ENCODE results near the gene KRT6B.
"Not testable (repeated sequence)": the region's sequence is repeated elsewhere in the genome, so short reads cannot be mapped to it uniquely, and the experiment has no call there.

The KRT6B gene

GRCh38 chr12:52464897-52465296, 13.0 kb upstream of the KRT6B start:
- no peak for DNase-seq

GRCh38 chr12:52461693-52462092, 9.7 kb upstream of the KRT6B start:
- no peak for DNase-seq

- DNase-seq = no peak
Measured at GRCh38 chr12:52458861-52459260, 6.9 kb upstream of the KRT6B start.

DNA sequence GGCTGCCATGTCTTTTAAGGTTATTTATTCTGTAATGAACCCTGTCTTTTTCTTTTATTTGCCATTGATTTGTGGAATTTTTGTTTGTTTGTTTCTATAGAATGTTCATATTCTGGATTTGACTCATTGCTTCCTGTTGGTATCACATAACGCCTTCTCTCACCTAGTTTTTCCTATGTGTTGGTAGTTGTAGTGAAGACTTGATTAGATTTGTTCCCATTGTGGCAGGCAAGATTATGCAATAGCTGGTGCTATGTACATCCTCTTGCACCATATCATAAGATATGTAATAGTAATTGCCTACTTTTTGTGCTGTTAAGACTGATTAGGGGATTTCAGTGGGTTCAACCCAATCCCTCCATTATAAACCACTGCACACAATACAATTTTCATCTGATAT, 3.9 kb upstream of the KRT6B start:
- DNase-seq = no peak

- no peak for DNase-seq
Measured at GRCh38 chr12:52454411-52455201, 2.7 kb upstream of the KRT6B start.

- no peak for DNase-seq
Measured at GRCh38 chr12:52448228-52448627, 3.7 kb downstream of the KRT6B start.

- not testable (repeated sequence) for DNase-seq
Measured at GRCh38 chr12:52447196-52447595, 4.8 kb downstream of the KRT6B start.

DNA sequence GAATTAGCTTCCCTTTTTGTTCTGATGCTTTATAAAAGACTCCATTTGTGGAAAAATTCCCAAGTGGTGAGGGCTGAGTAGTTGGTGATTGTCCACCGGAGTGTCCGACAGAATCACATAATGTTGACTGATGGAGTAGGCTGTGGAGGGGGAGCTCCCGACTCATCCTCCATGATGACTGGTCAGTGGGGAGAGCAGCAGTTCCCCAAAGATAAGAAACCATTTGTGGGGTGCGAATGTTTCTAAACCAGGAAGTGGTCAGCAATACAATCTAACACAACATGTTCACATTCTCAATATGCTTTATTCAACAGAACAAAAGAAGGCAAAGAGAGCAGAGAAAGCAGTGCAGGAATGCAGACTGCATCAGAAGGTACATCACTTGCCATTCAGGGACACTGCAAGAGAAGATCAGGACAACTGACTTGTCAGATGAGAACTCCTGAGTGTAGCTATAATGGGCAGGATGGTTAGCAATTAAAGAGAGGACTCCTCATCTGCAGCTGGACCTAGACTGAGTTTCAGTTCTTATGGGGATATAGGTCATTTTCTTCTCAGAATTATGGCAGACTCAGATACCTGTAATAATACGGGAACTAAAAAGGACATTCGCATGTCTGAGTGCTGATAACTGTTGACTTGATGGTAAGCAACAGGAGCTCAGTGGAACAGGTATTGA, 5.4 kb downstream of the KRT6B start:
- no peak for DNase-seq

DNA sequence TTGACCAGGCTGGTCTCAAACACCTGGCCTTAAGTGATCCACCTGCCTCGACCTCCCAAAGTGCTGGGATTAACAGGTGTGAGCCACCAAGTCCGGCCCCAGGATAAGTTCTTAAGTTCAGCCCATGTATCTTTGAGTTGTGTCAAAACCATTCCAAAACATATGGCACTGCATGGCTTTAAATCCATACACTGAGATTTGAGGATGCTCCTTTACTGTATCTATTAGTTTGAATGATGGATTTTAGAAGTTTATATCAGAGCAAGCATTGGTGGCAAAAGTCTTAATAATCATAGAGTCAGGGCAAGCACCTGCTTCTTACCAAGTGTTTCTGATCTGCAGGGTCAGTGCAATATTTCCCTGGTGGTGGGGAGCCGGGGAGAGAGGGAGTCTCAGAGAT, 6.1 kb downstream of the KRT6B start:
- no peak for DNase-seq

DNA sequence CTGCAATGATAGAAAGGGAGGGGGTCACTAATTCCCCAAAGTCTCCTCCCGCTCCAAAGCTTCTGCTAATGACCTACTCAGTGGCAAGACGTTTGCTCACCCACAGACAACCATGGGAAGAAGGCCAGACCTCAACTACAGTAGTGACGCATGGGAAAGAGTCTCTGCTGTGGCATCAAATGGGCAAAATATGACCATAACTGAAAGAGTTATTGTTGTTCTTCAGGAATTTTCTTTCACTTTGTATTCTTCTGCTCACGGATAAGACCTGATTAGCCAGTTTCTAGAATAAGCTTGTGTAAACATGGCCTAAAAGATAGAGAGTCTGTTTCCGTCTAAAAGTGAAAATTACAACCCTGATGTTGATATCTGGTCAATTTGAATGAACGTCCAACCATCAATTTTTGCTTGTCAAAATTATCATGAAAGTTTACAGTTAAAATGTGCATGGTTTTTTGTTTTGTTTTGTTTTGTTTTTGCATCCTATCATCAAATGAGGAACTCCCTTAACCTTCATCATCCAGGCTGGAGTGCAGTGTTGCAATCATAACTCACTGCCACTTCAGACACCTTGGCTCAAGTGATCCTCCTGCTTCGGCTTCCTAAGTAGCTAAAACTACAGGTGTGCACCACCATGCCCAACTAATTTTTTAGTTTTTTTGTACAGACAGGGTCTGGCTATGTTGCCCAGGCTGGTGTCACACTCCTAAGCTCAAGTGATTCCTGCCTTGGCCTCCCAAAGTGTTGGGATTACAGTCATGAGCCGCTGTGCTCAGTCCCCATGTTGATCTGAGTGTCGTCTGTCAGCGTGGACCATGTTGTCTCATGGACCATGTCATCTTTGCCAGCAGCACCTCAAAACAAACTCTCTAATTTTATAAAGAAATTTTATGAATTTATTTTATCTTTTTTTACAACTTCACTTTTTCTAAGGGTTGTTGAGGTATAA, 7.0 kb downstream of the KRT6B start:
- no peak for DNase-seq

DNA sequence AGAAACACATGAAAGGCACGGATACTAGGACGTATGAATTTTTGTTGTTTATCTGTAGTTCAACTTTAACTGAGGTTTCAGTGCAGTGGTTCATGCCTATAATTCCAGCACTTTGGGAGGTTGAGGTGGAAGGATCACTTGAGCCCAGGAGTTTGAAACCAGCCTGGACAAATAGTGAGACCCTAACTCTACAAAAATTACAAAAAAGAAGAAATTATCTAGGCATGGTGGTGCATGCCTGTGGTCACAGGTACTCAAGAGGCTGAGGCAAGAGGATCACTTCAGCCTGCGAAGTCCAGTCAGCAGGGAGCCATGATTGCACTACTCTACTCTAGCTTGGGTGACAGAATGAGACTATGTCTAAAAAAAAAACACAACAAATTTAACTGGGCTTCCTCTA, 8.0 kb downstream of the KRT6B start:
- no peak for DNase-seq

- DNase-seq = no peak
Measured at GRCh38 chr12:52442600-52443061, 9.3 kb downstream of the KRT6B start.

DNA sequence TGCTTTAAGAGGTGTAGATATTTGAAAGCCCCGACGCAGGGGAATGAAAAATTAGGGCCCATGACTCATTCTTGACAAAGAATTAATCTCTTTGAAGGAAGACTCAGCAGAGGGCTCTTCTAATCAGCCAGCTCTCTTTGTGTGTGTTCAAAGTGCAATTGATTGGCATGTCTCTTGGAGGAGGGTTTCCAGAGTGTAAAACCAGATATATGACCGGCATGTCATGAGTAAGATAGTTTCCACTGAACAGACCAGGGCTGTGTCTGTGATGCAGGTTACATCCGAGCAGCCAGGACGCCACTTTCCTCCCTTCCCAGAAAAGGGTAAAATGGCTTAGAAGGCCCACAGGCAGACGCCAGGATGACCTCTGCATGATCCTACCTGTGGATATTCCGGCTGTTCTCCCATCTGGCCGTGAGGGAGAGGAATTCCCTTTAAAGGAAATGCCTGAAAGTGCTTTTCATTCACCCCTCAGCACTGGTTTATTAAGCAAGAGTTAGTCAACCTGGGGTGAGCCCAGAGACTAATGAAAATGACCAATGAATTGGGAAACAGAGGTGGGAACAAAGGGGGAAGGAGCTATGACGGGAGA, 10.5 kb downstream of the KRT6B start:
- no peak for DNase-seq

GRCh38 chr12:52440821-52441319, 11.1 kb downstream of the KRT6B start:
- DNase-seq = no peak

GRCh38 chr12:52439845-52440244, 12.1 kb downstream of the KRT6B start:
- no peak for DNase-seq

- no peak for DNase-seq
Measured at GRCh38 chr12:52439420-52439819, 12.5 kb downstream of the KRT6B start.

DNA sequence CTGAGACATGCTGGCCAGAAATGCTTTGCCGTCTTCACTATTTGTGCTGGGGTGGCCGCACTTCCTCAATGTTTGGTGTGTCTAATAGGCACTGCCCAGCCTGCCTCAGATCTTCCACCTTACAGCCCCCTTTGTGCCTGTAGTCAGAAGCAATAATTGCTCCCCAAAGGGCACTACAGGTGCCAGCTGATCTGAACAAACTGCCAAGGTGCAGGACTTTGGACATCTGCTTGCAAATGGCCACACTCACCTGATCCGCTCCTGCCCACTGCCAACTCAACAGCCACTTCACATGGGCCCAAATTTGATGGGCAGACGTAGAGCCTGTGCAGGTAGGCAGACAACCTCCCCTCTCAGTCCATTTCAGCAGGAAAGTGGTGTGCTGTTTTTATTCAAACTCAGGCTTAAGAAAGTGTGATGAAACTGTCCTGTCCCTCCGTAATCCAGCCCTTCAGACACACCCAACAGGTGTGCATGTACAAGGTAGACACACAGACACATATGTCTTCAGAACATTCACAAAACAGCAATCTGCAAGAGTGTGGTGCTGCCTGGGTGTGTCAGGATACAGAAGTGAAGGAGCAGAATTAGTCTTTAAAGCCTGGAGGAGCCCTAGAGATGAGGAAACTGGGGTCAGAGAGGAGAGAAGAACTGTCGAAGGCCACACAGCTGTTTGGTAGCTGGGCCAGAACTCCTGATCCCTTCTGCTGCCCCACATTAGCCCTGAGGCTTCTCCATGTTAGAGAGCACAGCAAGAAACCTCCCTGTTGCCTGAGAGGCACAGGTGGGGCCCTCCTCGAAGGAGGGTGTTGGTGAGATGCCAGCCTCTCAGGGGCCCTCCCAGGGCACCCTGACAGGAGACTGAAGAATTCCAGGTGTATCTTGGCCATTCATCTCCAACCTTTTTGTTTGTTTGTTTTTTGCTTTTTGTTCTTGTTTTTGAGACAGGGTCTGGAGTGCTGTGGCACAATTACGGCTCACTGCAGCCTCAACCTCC, 13.3 kb downstream of the KRT6B start:
- DNase-seq = no peak

- no peak for DNase-seq
Measured at GRCh38 chr12:52437508-52437907, 14.4 kb downstream of the KRT6B start.

GRCh38 chr12:52436828-52437474, 15.0 kb downstream of the KRT6B start:
- DNase-seq = no peak

DNA sequence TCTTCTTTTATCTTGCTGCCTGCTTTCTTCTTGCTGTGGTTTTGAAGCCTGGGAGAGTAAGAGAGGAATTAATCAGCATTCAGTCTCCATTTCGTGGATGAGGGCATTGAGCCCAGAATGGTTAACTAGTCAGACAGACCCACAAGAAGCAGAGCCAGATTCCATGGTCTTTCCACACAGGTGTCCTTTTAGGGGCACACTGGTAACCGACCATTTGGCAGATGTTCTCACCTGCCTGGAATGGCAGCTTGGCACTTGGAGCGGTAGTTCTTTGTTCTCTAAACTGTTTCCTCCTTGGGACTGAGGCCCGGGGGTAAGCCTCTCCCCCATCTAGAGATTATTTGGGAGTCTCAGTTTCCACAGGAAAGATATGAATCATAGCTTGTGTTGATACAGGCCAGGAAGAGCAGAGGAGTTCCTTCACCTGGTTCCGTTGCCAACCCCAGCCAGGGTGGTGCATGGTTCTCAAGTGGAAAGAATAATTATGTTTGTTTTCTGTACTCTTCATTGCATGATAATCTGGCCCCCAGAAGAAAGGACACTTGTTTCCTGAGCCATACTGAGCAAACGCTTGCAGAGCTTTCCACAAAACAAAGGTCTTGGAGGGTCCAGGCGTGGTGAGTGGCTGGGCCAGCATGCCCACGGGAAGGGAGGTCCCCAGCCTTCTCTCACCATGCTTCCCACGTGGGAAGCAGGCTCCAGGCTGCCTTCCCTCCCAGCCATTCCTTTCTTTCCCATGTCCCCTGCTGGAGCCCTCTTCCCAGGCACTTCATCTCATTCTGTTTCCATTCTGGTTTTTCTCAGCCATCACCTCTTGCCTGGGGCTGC, 15.7 kb downstream of the KRT6B start:
- DNase-seq = no peak
